Dendritic cell treated with granulocyte-macrophage colony-stimulating factor and Interleukin-4, amounts not matched to agents 40 ng/mL and 50 ng/mL, for 4 days (primary cell): ENCODE measurements around the gene SDF2L1.
"Not testable (repeated sequence)": the region's sequence is repeated elsewhere in the genome, so short reads cannot be mapped to it uniquely, and the experiment has no call there.

Experiments
- H3K27ac Mint-ChIP-seq: one replicate; pipeline ENCODE4 v1.8.0; 2022; ENCODE audit warnings: mild to moderate bottlenecking, mixed read lengths
- H3K27me3 Mint-ChIP-seq: one replicate; pipeline ENCODE4 v1.8.0; 2022; ENCODE audit warnings: mild to moderate bottlenecking, mixed read lengths
- H3K36me3 Mint-ChIP-seq: one replicate; pipeline ENCODE4 v1.8.0; 2022; ENCODE audit warnings: low read depth, mixed read lengths
- H3K4me1 Mint-ChIP-seq: one replicate; pipeline ENCODE4 v1.8.0; 2022; ENCODE audit warnings: low read depth, mixed read lengths
- H3K4me3 Mint-ChIP-seq: one replicate; pipeline ENCODE4 v1.8.0; 2022; ENCODE audit warnings: mild to moderate bottlenecking, moderate library complexity, mixed read lengths
- H3K9me3 Mint-ChIP-seq: one replicate; pipeline ENCODE4 v1.8.0; 2022; ENCODE audit warnings: mixed read lengths
- intact Hi-C: fragments of 100-400 bp; cut with micrococcal nuclease; formaldehyde crosslinking; loops from one replicate; pipeline ENCODE4 v1.15.0; 2022

SDF2L1 gene

GRCh38 chr22:21674638-21675245 is 32.6 kb downstream of the SDF2L1 start:
- Mint-ChIP-seq H3K4me3 (no peak overlapping the region), H3K4me1 (peaks cover 26% of the 10 kb centered on the region), H3K9me3 (no peaks in the 10 kb centered on the region), H3K27ac (no peak overlapping the region), H3K27me3 (no peaks in the 10 kb centered on the region), H3K36me3 (peaks cover 99% of the 10 kb centered on the region)
- intact Hi-C loops, result no loop called here

GRCh38 chr22:21677606-21678443 is 35.7 kb downstream of the SDF2L1 start:
- Mint-ChIP-seq H3K36me3 (peaks cover 99% of the 10 kb centered on the region), H3K27ac (no peak overlapping the region), H3K4me1 (peaks cover 1% of the 10 kb centered on the region), H3K4me3 (no peak overlapping the region), H3K27me3 (no peaks in the 10 kb centered on the region), H3K9me3 (no peaks in the 10 kb centered on the region)
- intact Hi-C loops, result no loop called here

- intact Hi-C loops, H3K9me3 Mint-ChIP-seq, H3K4me3 Mint-ChIP-seq, H3K4me1 Mint-ChIP-seq, H3K27ac Mint-ChIP-seq, H3K27me3 Mint-ChIP-seq: not testable (repeated sequence)
- H3K36me3 Mint-ChIP-seq, result peaks cover 99% of the 10 kb centered on the region
These were observed 36.7 kb downstream of the SDF2L1 start for GRCh38 chr22:21678842-21679241.

- H3K27ac Mint-ChIP-seq, result no peak overlapping the region
- H3K27me3 Mint-ChIP-seq, result no peaks in the 10 kb centered on the region
- intact Hi-C loops, result no loop called here
- no peak overlapping the region for H3K4me3 Mint-ChIP-seq
- peaks cover 99% of the 10 kb centered on the region for H3K36me3 Mint-ChIP-seq
- no peaks in the 10 kb centered on the region for H3K4me1 Mint-ChIP-seq
- no peaks in the 10 kb centered on the region for H3K9me3 Mint-ChIP-seq
These were observed 37.3 kb downstream of the SDF2L1 start for GRCh38 chr22:21679383-21679782.

DNA sequence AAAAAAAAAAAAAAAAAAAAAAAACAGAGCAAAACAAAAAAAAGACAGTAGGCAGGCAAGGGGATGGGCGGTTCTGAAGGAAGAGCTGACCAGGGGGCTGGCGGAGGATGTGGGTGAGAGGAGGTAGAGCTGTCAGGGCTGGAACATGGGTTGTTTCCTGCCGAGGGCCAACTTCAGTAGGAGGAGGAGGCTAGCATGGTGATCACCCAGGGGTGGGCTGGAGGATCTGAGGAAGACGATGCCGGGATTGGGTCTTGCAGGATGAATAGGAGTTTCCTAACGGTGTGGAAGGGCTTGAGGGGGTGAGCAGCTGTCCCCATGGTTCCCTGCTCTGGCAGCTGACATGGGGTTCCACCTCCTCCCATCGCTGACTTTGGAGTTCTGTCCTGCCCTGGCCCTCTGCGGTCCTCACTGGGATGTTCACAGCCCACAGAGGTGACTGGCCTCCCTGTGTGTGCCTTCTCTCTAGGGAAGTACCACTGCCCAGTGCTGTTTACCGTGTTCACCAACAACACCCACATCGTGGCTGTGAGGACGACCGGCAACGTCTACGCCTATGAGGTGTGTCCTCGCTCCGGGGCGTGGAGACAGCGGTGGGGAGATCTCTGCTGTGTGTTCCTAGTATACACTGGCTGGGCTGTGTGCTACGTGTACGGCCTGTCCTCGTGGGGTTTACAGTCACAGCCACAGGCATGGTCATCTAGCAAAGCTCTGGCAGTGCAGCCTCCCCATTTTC is 38.9 kb downstream of the SDF2L1 start:
- intact Hi-C loops, result no loop called here
- peaks cover 99% of the 10 kb centered on the region for H3K36me3 Mint-ChIP-seq
- H3K4me3 Mint-ChIP-seq, result no peak overlapping the region
- no peaks in the 10 kb centered on the region for H3K4me1 Mint-ChIP-seq
- no peaks in the 10 kb centered on the region for H3K9me3 Mint-ChIP-seq
- no peaks in the 10 kb centered on the region for H3K27me3 Mint-ChIP-seq
- no peak overlapping the region for H3K27ac Mint-ChIP-seq

DNA sequence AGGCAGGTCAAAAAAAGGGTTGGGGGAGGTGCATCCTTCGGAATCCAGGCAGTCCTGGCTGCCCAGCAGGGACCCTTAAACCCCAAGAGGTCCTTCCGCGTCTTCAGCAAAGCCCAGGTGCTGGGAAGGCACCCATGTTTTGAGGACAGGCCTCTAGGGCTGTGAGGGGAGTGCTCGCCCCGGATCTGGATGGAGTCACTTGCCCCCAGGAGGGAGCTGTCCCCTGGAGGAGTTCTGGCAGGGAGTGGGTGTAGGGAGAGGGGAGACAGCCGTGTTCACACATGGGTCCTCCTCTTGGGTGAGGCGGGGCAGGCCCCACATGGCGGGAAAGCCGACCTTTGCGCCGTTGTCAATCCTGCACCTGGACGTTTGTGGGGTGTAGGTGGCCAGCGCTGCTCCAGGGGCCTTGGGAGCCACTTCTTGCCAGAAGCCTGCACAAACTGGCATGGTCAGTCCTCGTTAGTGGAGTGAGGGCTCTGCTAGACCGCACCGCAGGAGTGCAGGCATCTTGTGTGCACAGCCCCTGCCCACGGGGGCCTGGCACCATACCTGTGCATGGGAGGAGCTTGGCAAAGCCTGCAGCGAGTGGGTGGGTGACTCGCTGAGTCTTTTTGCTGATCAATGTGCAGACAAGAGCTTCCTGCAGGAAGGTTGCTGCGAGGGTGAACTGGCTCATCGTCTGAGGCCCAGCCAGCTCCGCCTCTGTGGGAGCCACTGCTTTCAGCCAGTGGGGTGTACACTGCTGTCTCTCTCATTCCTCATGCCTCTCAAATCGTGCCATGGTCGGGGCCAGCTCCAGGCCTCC is 39.7 kb downstream of the SDF2L1 start:
- H3K27me3 Mint-ChIP-seq, result no peaks in the 10 kb centered on the region
- H3K4me3 Mint-ChIP-seq, result no peak overlapping the region
- no peak overlapping the region for H3K27ac Mint-ChIP-seq
- H3K9me3 Mint-ChIP-seq, result no peaks in the 10 kb centered on the region
- intact Hi-C loops, result no loop called here
- peaks cover 99% of the 10 kb centered on the region for H3K36me3 Mint-ChIP-seq
- H3K4me1 Mint-ChIP-seq, result no peaks in the 10 kb centered on the region

GRCh38 chr22:21682385-21683175 is 40.5 kb downstream of the SDF2L1 start:
- Mint-ChIP-seq H3K27ac (no peak overlapping the region), H3K36me3 (peaks cover 99% of the 10 kb centered on the region), H3K4me1 (no peaks in the 10 kb centered on the region), H3K27me3 (no peaks in the 10 kb centered on the region), H3K9me3 (no peaks in the 10 kb centered on the region), H3K4me3 (no peak overlapping the region)
- intact Hi-C loops, result no loop called here

- Mint-ChIP-seq H3K9me3 (no peaks in the 10 kb centered on the region), H3K36me3 (peaks cover 99% of the 10 kb centered on the region), H3K4me3 (no peak overlapping the region), H3K27me3 (no peaks in the 10 kb centered on the region), H3K27ac (no peak overlapping the region), H3K4me1 (no peaks in the 10 kb centered on the region)
- intact Hi-C loops, result no loop called here
These were observed 41.3 kb downstream of the SDF2L1 start for GRCh38 chr22:21683401-21683811.

- intact Hi-C loops, result no loop called here
- Mint-ChIP-seq H3K9me3 (no peaks in the 10 kb centered on the region), H3K27me3 (no peaks in the 10 kb centered on the region)
These were observed 42.5 kb downstream of the SDF2L1 start for GRCh38 chr22:21684492-21685163.

GRCh38 chr22:21685164-21685513 is 43.0 kb downstream of the SDF2L1 start:
- Mint-ChIP-seq H3K27ac (peak overlapping the region; percentile 37), H3K4me3 (no peak overlapping the region), H3K36me3 (peaks cover 100% of the 10 kb centered on the region), H3K4me1 (no peaks in the 10 kb centered on the region), H3K9me3 (no peaks in the 10 kb centered on the region), H3K27me3 (no peaks in the 10 kb centered on the region)
- intact Hi-C loops, result no loop called here

More at GRCh38 chr22:21684492-21685163, 42.5 kb downstream of the SDF2L1 start:
- Mint-ChIP-seq H3K4me1 (no peaks in the 10 kb centered on the region), H3K36me3 (peaks cover 99% of the 10 kb centered on the region), H3K4me3 (no peak overlapping the region), H3K27ac (peak overlapping the region; percentile 37)

DNA sequence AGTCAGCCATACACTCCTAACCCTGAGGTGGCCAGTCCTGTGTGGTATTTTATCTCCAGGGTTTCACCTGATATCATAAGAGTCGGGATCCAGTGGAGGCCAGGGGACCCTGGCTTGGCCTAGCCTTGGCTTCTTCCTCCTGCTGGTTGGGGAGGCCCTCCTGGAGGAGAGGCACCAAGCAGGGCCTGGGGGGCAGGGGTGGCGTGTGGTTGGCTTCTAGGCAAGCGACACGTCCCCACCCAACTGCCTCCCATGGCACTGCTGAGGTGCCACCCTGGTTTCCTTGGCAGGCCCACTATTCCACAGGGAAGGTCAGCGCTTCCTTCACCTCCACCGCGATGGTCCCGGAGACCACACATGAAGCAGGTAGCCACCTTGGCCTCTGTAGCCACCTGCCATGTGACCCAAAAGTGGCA is 44.1 kb downstream of the SDF2L1 start:
- Mint-ChIP-seq H3K36me3 (peaks cover 100% of the 10 kb centered on the region), H3K9me3 (no peaks in the 10 kb centered on the region)
- intact Hi-C loops, result no loop called here

DNA sequence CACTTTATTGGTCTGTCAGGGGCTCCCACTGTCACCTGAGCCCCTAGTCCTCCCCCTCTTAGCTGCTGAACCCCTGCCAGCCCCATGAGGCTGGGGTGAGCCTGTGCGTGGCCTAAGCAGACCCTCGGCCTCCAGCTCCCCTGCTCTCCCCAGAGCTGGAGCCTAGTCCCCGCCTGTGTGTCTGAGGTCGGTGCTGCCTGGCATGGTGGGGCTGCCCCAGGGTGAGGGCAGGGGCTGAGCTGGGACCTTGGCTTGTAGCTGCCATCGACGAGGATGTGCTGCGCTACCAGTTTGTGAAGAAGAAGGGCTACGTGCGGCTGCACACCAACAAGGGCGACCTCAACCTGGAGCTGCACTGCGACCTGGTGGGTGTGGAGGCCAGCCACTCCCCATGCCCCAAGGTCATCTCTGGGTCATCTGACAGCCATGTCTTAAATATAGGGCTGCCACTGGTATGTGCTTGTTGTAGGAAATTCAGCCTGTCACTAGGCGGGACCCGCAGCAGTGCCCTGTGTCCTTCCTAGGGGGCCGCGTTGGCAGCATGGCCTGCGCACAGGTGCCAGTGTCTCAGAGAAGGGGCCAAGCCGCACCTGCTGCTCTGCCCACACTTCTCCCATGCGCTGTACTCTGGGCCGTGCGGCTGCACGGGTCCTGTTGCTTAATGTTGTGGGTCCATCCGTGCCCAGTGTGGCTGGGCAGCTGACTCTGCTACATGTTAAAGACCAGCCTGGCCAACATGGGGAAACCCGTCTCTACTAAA is 44.7 kb downstream of the SDF2L1 start:
- Mint-ChIP-seq H3K9me3 (no peaks in the 10 kb centered on the region), H3K4me1 (no peaks in the 10 kb centered on the region), H3K4me3 (no peak overlapping the region), H3K36me3 (peaks cover 100% of the 10 kb centered on the region), H3K27me3 (no peaks in the 10 kb centered on the region), H3K27ac (no peak overlapping the region)
- intact Hi-C loops, result no loop called here

More for the DNA sequence above, 44.1 kb downstream of the SDF2L1 start:
- Mint-ChIP-seq H3K27ac (no peak overlapping the region), H3K4me3 (no peak overlapping the region), H3K4me1 (no peaks in the 10 kb centered on the region), H3K27me3 (no peaks in the 10 kb centered on the region)
